CD4-positive, alpha-beta T cell treated with Interleukin-6 at 100 ng/mL for 8 hours (primary cell): ENCODE data around the gene EPHB4.
"Not testable (repeated sequence)": the region's sequence is repeated elsewhere in the genome, so short reads cannot be mapped to it uniquely, and the experiment has no call there.

ENCODE experiments used
- DNase-seq: peaks from one replicate; pipeline ENCODE4 v3.0.0-alpha.2; 2020; ENCODE audit warnings: mixed read lengths, low spot score

EPHB4 gene

GRCh38 chr7:100822236-100823139, 4.8 kb downstream of the EPHB4 start:
- DNase-seq = no peak

GRCh38 chr7:100819586-100819985, 7.7 kb downstream of the EPHB4 start:
- DNase-seq = no peak

GRCh38 chr7:100818825-100819224, 8.5 kb downstream of the EPHB4 start:
- no peak for DNase-seq

GRCh38 chr7:100818366-100818765, 9.0 kb downstream of the EPHB4 start:
- DNase-seq = no peak

GRCh38 chr7:100817097-100817496, 10.2 kb downstream of the EPHB4 start:
- DNase-seq = no peak

GRCh38 chr7:100816515-100816914, 10.8 kb downstream of the EPHB4 start:
- DNase-seq = not testable (repeated sequence)

GRCh38 chr7:100812729-100813128, 14.6 kb downstream of the EPHB4 start:
- no peak for DNase-seq

GRCh38 chr7:100811480-100811879, 15.8 kb downstream of the EPHB4 start:
- no peak for DNase-seq

GRCh38 chr7:100808354-100808875, 18.9 kb downstream of the EPHB4 start:
- no peak for DNase-seq

- not testable (repeated sequence) for DNase-seq
Measured at GRCh38 chr7:100806883-100807282, 20.4 kb downstream of the EPHB4 start.

GRCh38 chr7:100806276-100806675, 21.0 kb downstream of the EPHB4 start:
- DNase-seq = no peak

GRCh38 chr7:100804681-100805431, 22.5 kb downstream of the EPHB4 start:
- no peak for DNase-seq

- DNase-seq = peak; percentile 30
Measured at GRCh38 chr7:100803398-100804161, 23.7 kb downstream of the EPHB4 start.

- DNase-seq = no peak
Measured at GRCh38 chr7:100802951-100803350, 24.4 kb downstream of the EPHB4 start.

- DNase-seq = no peak
Measured at GRCh38 chr7:100801833-100802568, 25.3 kb downstream of the EPHB4 start.

GRCh38 chr7:100799037-100799896, 28.1 kb downstream of the EPHB4 start:
- peak; percentile 31 for DNase-seq

- DNase-seq = no peak
Measured at GRCh38 chr7:100794741-100795140, 32.6 kb downstream of the EPHB4 start.

- no peak for DNase-seq
Measured at GRCh38 chr7:100793806-100794660, 33.3 kb downstream of the EPHB4 start.

- DNase-seq = no peak
Measured at GRCh38 chr7:100791881-100792666, 35.2 kb downstream of the EPHB4 start.
